ENCODE data around the gene MPZL1. TPM values are rescaled to one million over a fixed set of nuclear protein-coding genes. Genes with fewer than 3 reads are reported as not detected.

The MPZL1 gene
- total RNA-seq, 1 donor, result 112 TPM

- TF ChIP-seq CTCF (IDR thresholded peaks at IDR 0.05; ENCODE audit: insufficient read depth, low read length), result no peak
- H3K4me3 ChIP-seq (ENCODE audit: low read depth, low read length), result no peak overlapping the region
- DNase-seq (ENCODE audit: low read depth), result peak; percentile 34
These were observed 24.4 kb downstream of the MPZL1 start for GRCh38 chr1:167746013-167746672.

- TF ChIP-seq CTCF (IDR thresholded peaks at IDR 0.05; ENCODE audit: insufficient read depth, low read length), result no peak
- DNase-seq (ENCODE audit: low read depth), result no peak
- no peak overlapping the region for H3K4me3 ChIP-seq (ENCODE audit: low read depth, low read length)
These were observed 25.3 kb downstream of the MPZL1 start for GRCh38 chr1:167746988-167747655.

- no peak for DNase-seq (ENCODE audit: low read depth)
- TF ChIP-seq CTCF (IDR thresholded peaks at IDR 0.05; ENCODE audit: insufficient read depth, low read length), result no peak
These were observed 26.2 kb downstream of the MPZL1 start for GRCh38 chr1:167747988-167748387.

GRCh38 chr1:167748906-167749305 is 27.1 kb downstream of the MPZL1 start:
- H3K4me3 ChIP-seq (ENCODE audit: low read depth, low read length), result no peak overlapping the region
- no peak for TF ChIP-seq CTCF (IDR thresholded peaks at IDR 0.05; ENCODE audit: insufficient read depth, low read length)
- DNase-seq (ENCODE audit: low read depth), result peak; percentile 50

More at GRCh38 chr1:167747988-167748387, 26.2 kb downstream of the MPZL1 start:
- H3K4me3 ChIP-seq (ENCODE audit: low read depth, low read length), result no peak overlapping the region

- TF ChIP-seq CTCF (IDR thresholded peaks at IDR 0.05; ENCODE audit: insufficient read depth, low read length), result no peak
- H3K4me3 ChIP-seq (ENCODE audit: low read depth, low read length), result no peak overlapping the region
- DNase-seq (ENCODE audit: low read depth), result no peak
These were observed 28.0 kb downstream of the MPZL1 start for GRCh38 chr1:167749741-167750140.

- DNase-seq (ENCODE audit: low read depth), result no peak
- no peak overlapping the region for H3K4me3 ChIP-seq (ENCODE audit: low read depth, low read length)
- TF ChIP-seq CTCF (IDR thresholded peaks at IDR 0.05; ENCODE audit: insufficient read depth, low read length), result no peak
These were observed 28.9 kb downstream of the MPZL1 start for GRCh38 chr1:167750641-167751040.

Measured in fibroblast of the aortic adventitia (primary cell).